Fibroblast of lung (primary cell): ENCODE measurements around the gene PIEZO2. TPM values are rescaled to one million over a fixed set of nuclear protein-coding genes. Genes with fewer than 3 reads are reported as not detected.

ENCODE experiments used
- DNase-seq, 2 donors: peaks; one replicate each; pipeline versions ENCODE4 v3.0.0 to v3.0.0-alpha.2; 2010; ENCODE audit warnings: low read depth in 2 of 2
- H2AFZ ChIP-seq: 2 replicates; pipeline ENCODE4 v1.5.1; 2012; ENCODE audit warnings: low read length, control low read depth, inconsistent platforms
- H3K27ac ChIP-seq: 2 replicates; pipeline ENCODE4 v1.5.1; 2011; ENCODE audit warnings: low read length, control low read depth; ENCODE audit not compliant: insufficient read depth
- H3K27me3 ChIP-seq: 2 replicates; pipeline ENCODE4 v1.5.1; 2011; ENCODE audit warnings: mild to moderate bottlenecking, low read length; ENCODE audit not compliant: control insufficient read depth, insufficient read depth
- H3K36me3 ChIP-seq: 2 replicates; pipeline ENCODE4 v1.5.1; 2011; ENCODE audit warnings: low read length; ENCODE audit not compliant: control insufficient read depth, insufficient read depth
- H3K4me1 ChIP-seq: 2 replicates; pipeline ENCODE4 v1.5.1; 2011; ENCODE audit warnings: low read length; ENCODE audit not compliant: control insufficient read depth, insufficient read depth; ENCODE audit errors: extremely low read depth
- H3K4me2 ChIP-seq: 2 replicates; pipeline ENCODE4 v1.5.1; 2011; ENCODE audit warnings: low read length, control low read depth; ENCODE audit not compliant: insufficient read depth; ENCODE audit errors: extremely low read depth
- H3K4me3 ChIP-seq, 4 experiments: fragments of 200-600 bp in 1 of 4; sonication (generic) in 1 of 4; replicated peaks in 1 of 4; 2 replicates each; pipeline ENCODE4 v1.5.1; 2011 to 2016; ENCODE audit warnings: low read length in 4 of 4, low read depth in 3 of 4, mild to moderate bottlenecking in 3 of 4, control low read depth in 2 of 4, inconsistent platforms in 1 of 4, mixed read lengths in 1 of 4; ENCODE audit not compliant: insufficient read depth in 1 of 4; ENCODE audit errors: control extremely low read depth in 1 of 4
- H3K79me2 ChIP-seq: 2 replicates; pipeline ENCODE4 v1.5.1; 2012; ENCODE audit warnings: mild to moderate bottlenecking, low read length, inconsistent platforms; ENCODE audit not compliant: control insufficient read depth, insufficient read depth
- H3K9ac ChIP-seq: 2 replicates; pipeline ENCODE4 v1.5.1; 2011; ENCODE audit warnings: mild to moderate bottlenecking, low read length, control low read depth; ENCODE audit not compliant: insufficient read depth
- H3K9me3 ChIP-seq: 2 replicates; pipeline ENCODE4 v1.5.1; 2012; ENCODE audit warnings: low read depth, low read length; ENCODE audit not compliant: control insufficient read depth, insufficient read depth
- H4K20me1 ChIP-seq: 2 replicates; pipeline ENCODE4 v1.5.1; 2011; ENCODE audit warnings: low read length; ENCODE audit not compliant: control insufficient read depth, insufficient read depth; ENCODE audit errors: extremely low read depth
- CTCF ChIP-seq, 2 donors: IDR thresholded peaks in 1 of 2; conservative IDR thresholded peaks in 1 of 2; 1 replicate in 1 of 2; 2 replicates in 1 of 2; pipeline ENCODE4 v1.5.1; 2011 to 2012; ENCODE audit warnings: low read length in 2 of 2, control low read depth in 1 of 2, inconsistent platforms in 1 of 2, low read depth in 1 of 2, mild to moderate bottlenecking in 1 of 2
- EZH2 ChIP-seq: IDR thresholded peaks from 2 replicates; pipeline ENCODE4 v1.5.1; 2012; ENCODE audit warnings: low read length, control low read depth, mild to moderate bottlenecking; ENCODE audit errors: missing control alignments
- polyA plus RNA-seq, 2 donors: library from polyadenylated mRNA; depleted of rRNA in 1 of 2; stranded (reverse) in 1 of 2; unstranded in 1 of 2; fragments of >200 nt; gene quantifications; 2 replicates each; pipeline ENCODE4 v1.2.1, GENCODE V29; 2011 to 2012; ENCODE audit warnings: missing spikeins in 1 of 2
- total RNA-seq: library from RNA; depleted of rRNA; stranded (reverse); fragments of >200 nt; gene quantifications from 2 replicates; pipeline ENCODE4 v1.2.1, GENCODE V29; 2014

Gene PIEZO2
- total and polyA plus RNA-seq, 2 donors (not counting 1 experiment from before 2014, with no cell fraction given): 1.2 to 6.6 TPM

- no peaks in the 10 kb centered on the region for H3K27me3 ChIP-seq
- no peaks in the 10 kb centered on the region for H3K9me3 ChIP-seq
- H2AFZ ChIP-seq: no peak overlapping the region
- H3K79me2 ChIP-seq: no peaks in the 10 kb centered on the region
- no peaks in the 10 kb centered on the region for H4K20me1 ChIP-seq
- no peak overlapping the region for H3K4me3 ChIP-seq
- H3K4me1 ChIP-seq: peaks cover 13% of the 10 kb centered on the region
- H3K36me3 ChIP-seq: no peaks in the 10 kb centered on the region
- no peak for TF ChIP-seq CTCF (conservative IDR thresholded peaks at IDR 0.05 in 1 of 2, IDR thresholded peaks at IDR 0.05 in 1 of 2; ENCODE audit: low read depth in 1 of 2, low read length in 2 of 2)
- TF ChIP-seq EZH2: no peak
- H3K4me2 ChIP-seq: no peak overlapping the region
- no peak overlapping the region for H3K9ac ChIP-seq
- H3K27ac ChIP-seq: no peak overlapping the region
- no peak for DNase-seq
Measured at GRCh38 chr18:10930076-10930475, 219.3 kb downstream of the PIEZO2 start.

GRCh38 chr18:10928772-10929373 is 220.5 kb downstream of the PIEZO2 start:
- TF ChIP-seq EZH2 (no peak), CTCF (conservative IDR thresholded peaks at IDR 0.05 in 1 of 2, IDR thresholded peaks at IDR 0.05 in 1 of 2; ENCODE audit: low read depth in 1 of 2, low read length in 2 of 2) (no peak)
- H3K9ac ChIP-seq: no peak overlapping the region
- no peaks in the 10 kb centered on the region for H3K27me3 ChIP-seq
- no peaks in the 10 kb centered on the region for H4K20me1 ChIP-seq
- H3K4me1 ChIP-seq: peaks cover 13% of the 10 kb centered on the region
- peak overlapping the region; percentile 69 for H3K27ac ChIP-seq
- peak; percentile 91 to 92 for DNase-seq
- no peaks in the 10 kb centered on the region for H3K79me2 ChIP-seq
- no peak overlapping the region for H2AFZ ChIP-seq
- H3K4me3 ChIP-seq: no peak overlapping the region
- H3K4me2 ChIP-seq: peak overlapping the region; percentile 46
- no peaks in the 10 kb centered on the region for H3K36me3 ChIP-seq
- no peaks in the 10 kb centered on the region for H3K9me3 ChIP-seq

GRCh38 chr18:10928011-10928771 is 221.2 kb downstream of the PIEZO2 start:
- peak overlapping the region; percentile 30 for H2AFZ ChIP-seq
- DNase-seq: peak; percentile 36 to 39

More at GRCh38 chr18:10928011-10928771, 221.2 kb downstream of the PIEZO2 start:
- no peaks in the 10 kb centered on the region for H3K27me3 ChIP-seq
- no peaks in the 10 kb centered on the region for H4K20me1 ChIP-seq
- no peaks in the 10 kb centered on the region for H3K36me3 ChIP-seq
- no peak overlapping the region for H3K9ac ChIP-seq
- peak overlapping the region; percentile 63 for H3K4me2 ChIP-seq
- H3K79me2 ChIP-seq: no peaks in the 10 kb centered on the region
- TF ChIP-seq EZH2: no peak
- no peak for TF ChIP-seq CTCF (conservative IDR thresholded peaks at IDR 0.05 in 1 of 2, IDR thresholded peaks at IDR 0.05 in 1 of 2; ENCODE audit: low read depth in 1 of 2, low read length in 2 of 2)
- no peaks in the 10 kb centered on the region for H3K9me3 ChIP-seq
- H3K4me1 ChIP-seq: peaks cover 13% of the 10 kb centered on the region
- H3K4me3 ChIP-seq: no peak overlapping the region
- peak overlapping the region; percentile 69 for H3K27ac ChIP-seq
